SK-N-MC (cell line): ENCODE results near the gene BHLHE40.

ENCODE experiments used
- EZH2 ChIP-seq: fragments of 200-600 bp; sonication (generic); IDR thresholded peaks from one replicate; pipeline ENCODE4 v1.6.1; 2017; ENCODE audit warnings: antibody characterized with exemption
- POLR2AphosphoS5 ChIP-seq: IDR thresholded peaks from 2 replicates; pipeline ENCODE4 v1.6.1; 2012; ENCODE audit warnings: mild to moderate bottlenecking, low read depth, low read length, borderline replicate concordance

GRCh38 chr3:5013021-5013906 is 34.0 kb downstream of the BHLHE40 start:
- TF ChIP-seq EZH2 (no peak), POLR2AphosphoS5 (no peak)
